K562 (cell line): ENCODE measurements around the gene SLC2A9.

Source experiments
- CBFB ChIP-seq: sonication (generic); formaldehyde crosslinking; IDR thresholded peaks from 2 replicates; pipeline ENCODE4 v1.4.0; 2020; ENCODE audit warnings: mild to moderate bottlenecking, missing genetic modification reagents
- CTBP1 ChIP-seq: fragments of 450-650 bp; IDR thresholded peaks from 2 replicates; pipeline ENCODE4 v1.6.1; 2016; ENCODE audit warnings: borderline replicate concordance
- CTCF ChIP-seq, 3 experiments: IDR thresholded peaks in 2 of 3; conservative IDR thresholded peaks in 1 of 3; 2 replicates each; pipeline ENCODE4 v1.5.1; 2011 to 2012; ENCODE audit warnings: low read length in 3 of 3, mild to moderate bottlenecking in 3 of 3, control low read depth in 2 of 3, improper control_type of control experiment in 1 of 3, inconsistent platforms in 1 of 3, low read depth in 1 of 3, mixed read lengths in 1 of 3, moderate library complexity in 1 of 3; ENCODE audit not compliant: insufficient read depth in 2 of 3
- EP300 ChIP-seq: IDR thresholded peaks from 2 replicates; pipeline ENCODE4 v1.6.1; 2012; ENCODE audit warnings: low read length, improper control_type of control experiment
- EZH2 ChIP-seq: IDR thresholded peaks from 2 replicates; pipeline ENCODE4 v1.6.1; 2012; ENCODE audit warnings: low read depth, mild to moderate bottlenecking, inconsistent platforms, low read length, borderline replicate concordance
- HCFC1 ChIP-seq: IDR thresholded peaks from 2 replicates; pipeline ENCODE4 v1.6.1; 2012; ENCODE audit warnings: low read depth, low read length, improper control_type of control experiment
- NR3C1 ChIP-seq: sonication (generic); formaldehyde crosslinking; IDR thresholded peaks from 2 replicates; pipeline ENCODE4 v1.8.1; 2022; ENCODE audit warnings: missing genetic modification reagents
- PHB ChIP-seq: fragments of 250-450 bp; sonication (Bioruptor Pico); IDR thresholded peaks from 2 replicates; pipeline ENCODE4 v1.5.0; 2021
- SMARCA5 ChIP-seq: fragments of 450-650 bp; IDR thresholded peaks from 2 replicates; pipeline ENCODE4 v1.6.1; 2016
- ZBTB40 ChIP-seq, 2 experiments: fragments of 450-650 bp in 1 of 2; sonication (generic) in 1 of 2; formaldehyde crosslinking in 1 of 2; IDR thresholded peaks; 2 replicates each; pipeline versions ENCODE4 v1.7.1 to v1.9.0; 2016 to 2022; ENCODE audit warnings: inconsistent platforms in 1 of 2, mild to moderate bottlenecking in 1 of 2, missing genetic modification reagents in 1 of 2
- ZBTB8A ChIP-seq: fragments of 450-650 bp; IDR thresholded peaks from 2 replicates; pipeline ENCODE4 v1.6.1; 2018; ENCODE audit warnings: mild to moderate bottlenecking, moderate library complexity; ENCODE audit not compliant: partially characterized antibody
- ZNF408 ChIP-seq: fragments of 250-450 bp; sonication (Bioruptor Pico); IDR thresholded peaks from 2 replicates; pipeline ENCODE4 v1.4.0; 2020; ENCODE audit warnings: low read depth, mild to moderate bottlenecking, moderate library complexity

- TF ChIP-seq EZH2 (no peak), HCFC1 (no peak), ZNF408 (CRISPR knock-in tag) (no peak), ZBTB40 (IDR thresholded peaks at IDR 0.05) (no peak), ZBTB40 (CRISPR knock-in tag; IDR thresholded peaks at IDR 0.05) (no peak), ZBTB8A (no peak), SMARCA5 (no peak), CTCF (IDR thresholded peaks at IDR 0.05 in 2 of 3, conservative IDR thresholded peaks at IDR 0.05 in 1 of 3; ENCODE audit: insufficient read depth in 2 of 3, low read depth in 1 of 3, low read length in 3 of 3) (no peak), EP300 (no peak), CBFB (CRISPR knock-in tag) (no peak), CTBP1 (no peak), NR3C1 (CRISPR knock-in tag) (no peak), PHB (CRISPR knock-in tag) (no peak)
Measured at GRCh38 chr4:9885958-9886357, 135.3 kb downstream of the SLC2A9 start.
